ENCODE measurements around the gene KLHL5.

KLHL5 gene

GRCh38 chr4:39063430-39063829, 1.4 kb downstream of the KLHL5 start:
- TF ChIP-seq CTCF (IDR thresholded peaks at IDR 0.05; ENCODE audit: poor library complexity, severe bottlenecking) = no peak
- no peaks in the 10 kb centered on the region for H3K36me3 ChIP-seq (ENCODE audit: low read depth)
- H3K9me3 ChIP-seq (ENCODE audit: severe bottlenecking) = no peaks in the 10 kb centered on the region
- no peak overlapping the region for H3K4me3 ChIP-seq (ENCODE audit: severe bottlenecking)
- no peaks in the 10 kb centered on the region for H3K27me3 ChIP-seq (ENCODE audit: insufficient read depth, poor library complexity, severe bottlenecking)
- H3K4me1 ChIP-seq (ENCODE audit: insufficient read depth, poor library complexity, severe bottlenecking) = no peaks in the 10 kb centered on the region
- no peak for ATAC-seq (ENCODE audit: low read depth)
- DNase-seq (ENCODE audit: low spot score) = no peak
- H3K27ac ChIP-seq (ENCODE audit: poor library complexity, severe bottlenecking) = no peak overlapping the region

- no peaks in the 10 kb centered on the region for H3K27me3 ChIP-seq (ENCODE audit: insufficient read depth, poor library complexity, severe bottlenecking)
- ATAC-seq (ENCODE audit: low read depth) (no peak), DNase-seq (ENCODE audit: low spot score) (no peak)
- H3K36me3 ChIP-seq (ENCODE audit: low read depth) = no peaks in the 10 kb centered on the region
- H3K4me1 ChIP-seq (ENCODE audit: insufficient read depth, poor library complexity, severe bottlenecking) = no peaks in the 10 kb centered on the region
- no peak for TF ChIP-seq CTCF (IDR thresholded peaks at IDR 0.05; ENCODE audit: poor library complexity, severe bottlenecking)
- H3K9me3 ChIP-seq (ENCODE audit: severe bottlenecking) = no peaks in the 10 kb centered on the region
- H3K4me3 ChIP-seq (ENCODE audit: severe bottlenecking) = no peak overlapping the region
- no peak overlapping the region for H3K27ac ChIP-seq (ENCODE audit: poor library complexity, severe bottlenecking)
These were observed 4.3 kb downstream of the KLHL5 start for GRCh38 chr4:39066371-39066770.

GRCh38 chr4:39067031-39067430, 5.0 kb downstream of the KLHL5 start:
- DNase-seq (ENCODE audit: low spot score) = no peak
- no peaks in the 10 kb centered on the region for H3K9me3 ChIP-seq (ENCODE audit: severe bottlenecking)
- no peaks in the 10 kb centered on the region for H3K27me3 ChIP-seq (ENCODE audit: insufficient read depth, poor library complexity, severe bottlenecking)
- ATAC-seq (ENCODE audit: low read depth) = no peak
- H3K4me1 ChIP-seq (ENCODE audit: insufficient read depth, poor library complexity, severe bottlenecking) = no peaks in the 10 kb centered on the region
- no peaks in the 10 kb centered on the region for H3K36me3 ChIP-seq (ENCODE audit: low read depth)
- no peak overlapping the region for H3K4me3 ChIP-seq (ENCODE audit: severe bottlenecking)
- no peak overlapping the region for H3K27ac ChIP-seq (ENCODE audit: poor library complexity, severe bottlenecking)
- no peak for TF ChIP-seq CTCF (IDR thresholded peaks at IDR 0.05; ENCODE audit: poor library complexity, severe bottlenecking)

- Histone ChIP-seq H3K4me3 (ENCODE audit: severe bottlenecking) (no peak overlapping the region), H3K36me3 (ENCODE audit: low read depth) (no peaks in the 10 kb centered on the region), H3K27me3 (ENCODE audit: insufficient read depth, poor library complexity, severe bottlenecking) (no peaks in the 10 kb centered on the region), H3K4me1 (ENCODE audit: insufficient read depth, poor library complexity, severe bottlenecking) (no peaks in the 10 kb centered on the region), H3K27ac (ENCODE audit: poor library complexity, severe bottlenecking) (no peak overlapping the region), H3K9me3 (ENCODE audit: severe bottlenecking) (no peaks in the 10 kb centered on the region)
- no peak for TF ChIP-seq CTCF (IDR thresholded peaks at IDR 0.05; ENCODE audit: poor library complexity, severe bottlenecking)
- DNase-seq (ENCODE audit: low spot score) (no peak), ATAC-seq (ENCODE audit: low read depth) (no peak)
These were observed 5.4 kb downstream of the KLHL5 start for GRCh38 chr4:39067451-39067850.

GRCh38 chr4:39068907-39069306, 6.9 kb downstream of the KLHL5 start:
- no peak for TF ChIP-seq CTCF (IDR thresholded peaks at IDR 0.05; ENCODE audit: poor library complexity, severe bottlenecking)

More at GRCh38 chr4:39068907-39069306, 6.9 kb downstream of the KLHL5 start:
- no peak for ATAC-seq (ENCODE audit: low read depth)
- H3K4me1 ChIP-seq (ENCODE audit: insufficient read depth, poor library complexity, severe bottlenecking) = no peaks in the 10 kb centered on the region
- H3K4me3 ChIP-seq (ENCODE audit: severe bottlenecking) = no peak overlapping the region
- no peaks in the 10 kb centered on the region for H3K9me3 ChIP-seq (ENCODE audit: severe bottlenecking)
- H3K36me3 ChIP-seq (ENCODE audit: low read depth) = no peaks in the 10 kb centered on the region
- no peaks in the 10 kb centered on the region for H3K27me3 ChIP-seq (ENCODE audit: insufficient read depth, poor library complexity, severe bottlenecking)
- H3K27ac ChIP-seq (ENCODE audit: poor library complexity, severe bottlenecking) = no peak overlapping the region
- DNase-seq (ENCODE audit: low spot score) = no peak

Measured in RWPE2 (cell line).